Measurements from ENCODE around the gene MOGAT3.

Gene MOGAT3, protein sequence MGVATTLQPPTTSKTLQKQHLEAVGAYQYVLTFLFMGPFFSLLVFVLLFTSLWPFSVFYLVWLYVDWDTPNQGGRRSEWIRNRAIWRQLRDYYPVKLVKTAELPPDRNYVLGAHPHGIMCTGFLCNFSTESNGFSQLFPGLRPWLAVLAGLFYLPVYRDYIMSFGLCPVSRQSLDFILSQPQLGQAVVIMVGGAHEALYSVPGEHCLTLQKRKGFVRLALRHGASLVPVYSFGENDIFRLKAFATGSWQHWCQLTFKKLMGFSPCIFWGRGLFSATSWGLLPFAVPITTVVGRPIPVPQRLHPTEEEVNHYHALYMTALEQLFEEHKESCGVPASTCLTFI

DNA sequence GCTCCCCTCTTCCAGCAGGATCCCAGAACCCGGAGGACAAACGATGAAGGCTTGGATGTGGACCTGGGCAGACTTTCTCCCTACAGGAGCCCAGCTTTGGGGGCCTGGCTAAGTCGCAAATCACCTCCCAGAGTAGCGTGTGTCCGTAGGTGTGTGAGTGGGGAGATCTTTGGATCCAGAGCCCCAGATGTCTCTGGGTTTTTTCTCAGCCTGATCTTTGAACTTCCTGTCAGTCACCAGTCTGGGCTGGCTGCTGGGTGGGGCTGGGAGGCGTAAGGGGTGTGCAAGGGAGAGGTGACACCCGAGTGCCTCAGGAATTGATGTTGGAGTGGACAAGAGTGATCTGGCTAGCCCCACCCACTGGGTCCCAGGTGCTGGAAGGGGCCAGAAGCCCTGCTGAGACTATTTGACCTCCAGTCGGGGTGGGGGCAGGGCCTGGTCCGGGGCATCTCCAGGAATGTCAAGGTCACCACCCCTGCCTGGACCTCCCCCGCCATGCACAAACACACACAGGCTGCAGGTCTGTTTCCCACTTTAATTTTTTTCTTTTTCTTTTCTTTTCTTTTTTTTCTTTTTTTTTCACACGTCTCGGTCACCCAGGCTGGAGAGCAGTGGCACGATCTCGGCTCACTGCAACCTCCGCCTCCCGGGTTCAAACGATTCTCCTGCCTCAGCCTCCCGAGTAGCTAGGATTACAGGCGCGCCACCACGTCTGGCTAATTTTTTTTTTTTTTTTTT, at the start of gene MOGAT3:
MOGAT3 (minus strand) TSS at position 175 of the 738 bp plus-strand sequence. CDS start 182 bp downstream, outside the sequence.
- DNase-seq = no peak
- in situ Hi-C loops (cut with HindIII; ENCODE audit: low pct_ligation_motif_present, low pct_unique_long_range_greater_than_20kb, low sequenced_read_pairs) = no loop called here

DNA sequence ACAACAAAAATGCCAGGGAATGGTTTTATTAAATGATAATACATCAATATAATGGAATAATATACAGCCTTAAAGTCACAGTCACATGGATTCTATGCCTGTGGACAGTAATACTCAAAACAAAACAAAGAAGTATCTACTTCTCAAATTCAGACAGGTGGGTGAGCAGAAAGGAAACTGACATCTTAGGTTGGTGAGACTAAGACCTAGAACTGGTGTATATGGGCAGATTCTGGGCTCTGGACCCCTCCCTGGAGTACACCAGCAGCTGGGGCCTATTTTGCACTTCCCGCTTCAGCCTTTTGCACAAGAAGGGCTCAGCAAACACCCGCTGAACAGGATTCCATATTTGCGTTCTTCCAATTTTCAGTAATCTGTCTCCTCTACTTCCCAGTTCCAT, 49.5 kb upstream of the MOGAT3 start:
- DNase-seq = no peak
- in situ Hi-C loops (cut with HindIII; ENCODE audit: low pct_ligation_motif_present, low pct_unique_long_range_greater_than_20kb, low sequenced_read_pairs) = no loop called here

DNA sequence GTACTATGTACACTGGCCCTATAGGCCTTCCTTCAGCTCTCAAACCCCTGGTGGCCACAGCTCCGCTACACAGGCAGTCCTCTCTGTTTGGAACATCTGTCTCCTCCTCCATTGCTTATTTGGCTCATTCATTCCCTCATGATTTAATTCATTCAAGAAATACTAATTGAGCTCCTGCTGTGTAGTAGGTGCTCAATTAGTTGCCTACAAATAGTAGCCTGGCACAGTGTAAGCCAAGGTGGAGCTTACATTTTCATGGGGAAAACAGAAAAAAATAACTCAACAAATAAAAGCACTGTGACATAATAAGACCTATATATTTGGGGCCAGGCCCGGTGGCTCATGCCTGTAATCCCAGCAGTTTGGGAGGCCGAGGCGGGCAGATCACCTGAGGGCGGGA, 47.4 kb upstream of the MOGAT3 start:
- in situ Hi-C loops (cut with HindIII; ENCODE audit: low pct_ligation_motif_present, low pct_unique_long_range_greater_than_20kb, low sequenced_read_pairs) = no loop called here
- DNase-seq = no peak

DNA sequence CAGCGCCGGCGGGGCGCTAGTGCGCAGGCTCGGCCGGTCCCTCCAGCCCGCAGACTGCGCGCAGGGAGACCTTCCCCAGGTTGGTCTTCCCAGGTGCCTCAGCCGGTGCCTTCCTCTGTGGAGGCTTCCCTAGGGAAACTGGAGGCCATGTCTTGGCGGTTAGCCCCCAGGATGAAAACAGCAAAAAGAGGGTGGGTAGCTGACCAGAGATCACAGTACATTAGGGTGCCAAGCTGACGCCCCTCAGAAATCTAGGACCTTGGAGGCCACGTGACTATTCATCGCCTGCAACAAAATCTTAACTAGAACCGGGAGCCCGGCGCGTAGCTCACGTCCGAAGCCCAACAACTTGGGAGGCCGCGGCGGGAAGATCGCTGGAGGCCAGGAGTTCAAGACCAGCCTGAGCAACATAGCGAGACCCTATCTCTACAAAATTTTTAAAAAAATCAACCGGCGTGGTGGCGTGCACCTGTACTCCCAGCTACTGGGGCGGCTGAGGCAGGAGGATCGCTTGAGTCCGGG, 44.4 kb upstream of the MOGAT3 start:
- no peak for DNase-seq
- in situ Hi-C loops (cut with HindIII; ENCODE audit: low pct_ligation_motif_present, low pct_unique_long_range_greater_than_20kb, low sequenced_read_pairs) = no loop called here

DNA sequence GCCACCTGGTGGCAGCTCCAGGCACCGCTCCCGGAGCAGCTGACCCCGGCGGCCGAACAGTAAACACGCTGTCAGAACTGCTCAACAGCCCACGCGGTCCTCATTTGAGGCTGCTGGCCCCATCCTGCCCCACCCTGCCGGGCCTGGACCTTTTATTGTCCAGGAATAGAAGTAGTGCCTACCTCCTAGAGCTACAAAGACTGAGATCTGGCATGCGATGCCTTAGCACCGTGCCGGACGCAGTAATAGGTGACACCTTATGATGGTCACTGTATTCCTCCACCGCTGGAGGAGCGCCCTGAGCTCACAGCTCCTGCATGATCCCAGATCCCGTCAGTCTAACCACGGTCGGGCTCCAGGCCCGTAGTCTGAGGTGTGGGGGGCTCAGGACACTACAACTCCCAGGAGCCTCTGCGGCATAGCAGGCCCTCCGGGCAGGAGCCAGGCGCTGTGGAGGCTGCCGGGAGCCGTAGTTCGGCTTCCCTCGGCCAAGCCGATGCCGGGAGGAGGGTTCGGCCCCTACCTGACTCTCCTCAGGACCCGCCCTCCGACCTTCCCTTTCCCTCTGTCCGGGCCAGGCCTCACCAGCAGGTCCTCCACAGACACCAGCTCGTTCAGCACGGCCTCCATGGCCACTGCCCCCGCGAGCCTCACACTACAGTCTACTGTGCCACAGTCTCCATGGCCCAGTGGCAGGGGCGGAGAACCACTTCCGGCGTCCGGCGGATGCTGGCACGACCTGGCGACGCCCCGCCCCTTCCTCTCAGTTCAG, 43.7 kb upstream of the MOGAT3 start, which contains the start of gene FIS1:
FIS1 (minus strand) TSS at position 707 of the 772 bp plus-strand sequence; CDS start at position 630, 77 bp downstream.
- in situ Hi-C loops (cut with HindIII; ENCODE audit: low pct_ligation_motif_present, low pct_unique_long_range_greater_than_20kb, low sequenced_read_pairs) = no loop called here
- peak; percentile 96 for DNase-seq

DNA sequence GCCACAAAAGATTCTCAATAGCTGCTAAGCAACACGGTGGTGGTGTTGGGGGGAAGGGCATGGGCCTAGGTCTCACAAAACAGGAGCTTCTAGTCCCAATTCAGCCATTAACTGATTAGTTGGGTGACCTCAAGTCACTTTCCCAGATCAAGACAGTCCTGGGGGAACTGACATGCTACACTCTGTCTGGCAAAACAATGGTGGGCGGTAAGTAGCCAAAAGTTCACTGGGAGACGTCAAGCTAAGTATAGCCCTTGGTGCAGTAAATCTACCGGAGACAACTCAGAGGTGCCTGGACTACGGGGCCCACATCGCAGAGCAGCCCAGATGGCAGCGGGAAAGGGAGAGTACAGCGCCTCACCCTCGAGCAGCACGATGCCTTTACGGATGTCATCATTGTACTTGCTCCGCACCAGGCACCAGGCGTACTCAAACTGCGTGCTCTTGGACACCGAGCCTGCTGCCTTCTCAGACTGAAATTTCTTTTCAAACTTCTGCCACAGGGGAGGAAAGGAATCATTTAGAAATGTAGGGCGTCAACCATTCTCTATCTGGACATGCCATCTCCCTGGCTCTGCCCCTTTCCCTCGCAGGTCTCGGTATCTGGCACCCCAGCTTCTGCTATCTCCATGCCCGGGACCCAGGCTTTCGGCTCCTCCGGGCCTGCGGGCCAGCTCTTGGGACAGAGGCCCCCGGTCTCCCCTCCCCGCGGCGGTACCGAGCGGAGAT, 43.0 kb upstream of the MOGAT3 start:
- in situ Hi-C loops (cut with HindIII; ENCODE audit: low pct_ligation_motif_present, low pct_unique_long_range_greater_than_20kb, low sequenced_read_pairs) = no loop called here
- DNase-seq = no peak

DNA sequence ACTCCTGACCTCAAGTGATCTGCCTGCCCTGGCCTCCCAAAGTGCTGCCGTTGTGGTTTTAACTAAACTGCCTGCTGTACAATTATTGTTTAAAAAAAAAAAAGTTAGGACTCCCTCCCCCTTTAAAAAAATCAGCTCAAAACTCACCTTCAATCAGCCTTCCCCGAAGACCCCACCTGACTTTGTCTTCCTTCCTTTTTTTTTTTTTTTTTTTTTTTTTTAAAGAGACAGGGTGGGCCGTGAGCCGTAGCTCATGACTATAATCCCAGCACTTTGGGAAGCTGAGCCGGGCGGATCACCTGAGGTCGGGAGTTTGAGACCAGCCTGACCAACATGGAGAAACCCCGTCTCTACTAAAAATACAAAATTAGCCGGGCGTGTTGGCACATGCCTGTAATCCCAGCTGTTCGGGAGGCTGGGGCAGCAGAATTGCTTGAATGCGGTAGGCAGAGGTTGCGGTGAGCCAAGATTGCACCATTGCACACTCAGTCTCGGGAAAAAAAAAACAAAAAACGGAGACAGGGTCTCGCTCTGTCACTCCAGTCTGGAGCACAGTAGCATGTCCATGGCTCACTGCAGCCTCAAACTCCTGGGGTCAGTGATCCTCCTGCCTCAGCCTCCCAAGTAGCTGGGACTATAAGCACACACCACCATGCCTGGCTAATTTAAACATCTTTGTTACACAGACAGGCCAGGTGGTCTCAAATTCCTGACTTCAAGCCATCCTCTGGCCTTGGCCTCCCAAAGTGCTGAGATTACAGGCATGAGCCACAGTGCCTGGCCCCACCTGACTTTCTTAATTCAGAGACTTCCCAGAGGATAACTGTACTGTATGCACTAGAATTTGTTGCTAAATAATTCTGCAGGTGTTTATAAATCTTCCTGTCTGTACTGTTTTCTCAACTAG, 40.9 kb upstream of the MOGAT3 start:
- in situ Hi-C loops (cut with HindIII; ENCODE audit: low pct_ligation_motif_present, low pct_unique_long_range_greater_than_20kb, low sequenced_read_pairs) = no loop called here
- DNase-seq = no peak

DNA sequence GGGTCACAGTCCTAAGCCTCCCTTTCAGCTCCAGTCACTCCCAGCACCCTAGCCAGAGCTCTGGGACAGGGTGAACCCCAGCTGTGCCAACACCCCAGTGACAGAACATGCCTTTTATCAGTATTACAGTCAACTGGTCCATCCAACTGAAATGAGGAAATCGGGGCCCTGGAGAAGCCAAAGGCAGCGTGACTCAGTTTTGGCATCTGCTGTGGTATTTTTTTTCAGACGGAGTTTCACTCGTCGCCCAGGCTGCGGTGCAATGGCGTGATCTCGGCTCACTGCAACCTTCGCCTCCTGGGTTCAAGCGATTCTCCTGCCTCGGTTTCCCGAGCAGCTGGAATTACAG, 40.2 kb upstream of the MOGAT3 start:
- in situ Hi-C loops (cut with HindIII; ENCODE audit: low pct_ligation_motif_present, low pct_unique_long_range_greater_than_20kb, low sequenced_read_pairs) = no loop called here
- DNase-seq = no peak

DNA sequence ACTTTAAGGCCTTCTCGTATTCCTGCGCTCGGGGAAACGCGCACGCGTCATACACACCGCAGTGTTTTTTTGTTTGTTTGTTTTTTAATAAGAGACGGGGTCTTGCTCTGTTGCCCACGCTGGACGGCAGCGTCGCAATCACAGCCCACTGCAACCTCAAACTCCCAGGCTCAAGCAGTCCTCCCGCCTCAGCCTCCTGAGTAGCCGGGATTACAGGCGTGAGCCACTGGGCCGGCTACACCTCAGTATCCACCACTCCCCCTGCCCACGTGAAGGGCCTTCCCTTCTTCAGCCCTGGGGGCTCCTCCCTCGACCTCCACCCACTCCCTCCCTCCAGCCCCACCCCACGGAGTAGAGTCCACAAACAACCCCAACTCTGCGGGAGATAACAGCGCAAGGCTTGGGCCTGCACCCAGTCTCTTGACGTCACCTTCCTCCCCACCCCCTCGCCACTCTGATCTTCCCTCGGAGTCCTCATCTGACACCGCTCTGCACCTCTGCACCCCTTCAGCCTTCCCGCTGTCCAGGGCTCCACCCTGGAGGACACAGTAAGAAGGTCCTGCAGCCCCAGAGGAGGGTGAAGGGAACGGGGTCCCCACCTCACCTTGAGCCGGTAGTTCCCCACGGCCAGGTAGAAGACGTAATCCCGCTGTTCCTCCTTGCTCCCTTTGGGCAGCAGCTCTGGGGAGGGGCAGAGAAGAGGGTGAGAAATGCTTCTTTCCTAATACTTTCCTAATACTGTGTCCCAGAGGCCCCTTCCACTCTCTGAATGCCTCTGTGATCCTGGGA, 39.6 kb upstream of the MOGAT3 start:
- no peak for DNase-seq
- in situ Hi-C loops (cut with HindIII; ENCODE audit: low pct_ligation_motif_present, low pct_unique_long_range_greater_than_20kb, low sequenced_read_pairs) = no loop called here

DNA sequence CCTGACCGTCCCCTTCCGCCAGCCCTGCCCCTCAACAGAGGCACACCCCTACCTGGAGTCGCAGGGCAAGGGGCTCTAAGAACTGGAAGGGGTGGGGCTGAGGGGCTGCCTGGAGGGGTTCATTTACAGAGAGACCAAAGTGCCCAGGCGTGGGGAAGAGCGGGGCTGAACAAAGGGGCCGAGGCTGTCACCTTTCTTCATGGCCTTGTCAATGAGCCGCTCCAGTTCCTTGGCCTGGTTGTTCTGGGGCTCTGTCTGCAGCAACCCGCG, 39.0 kb upstream of the MOGAT3 start:
- no peak for DNase-seq
- in situ Hi-C loops (cut with HindIII; ENCODE audit: low pct_ligation_motif_present, low pct_unique_long_range_greater_than_20kb, low sequenced_read_pairs) = no loop called here

DNA sequence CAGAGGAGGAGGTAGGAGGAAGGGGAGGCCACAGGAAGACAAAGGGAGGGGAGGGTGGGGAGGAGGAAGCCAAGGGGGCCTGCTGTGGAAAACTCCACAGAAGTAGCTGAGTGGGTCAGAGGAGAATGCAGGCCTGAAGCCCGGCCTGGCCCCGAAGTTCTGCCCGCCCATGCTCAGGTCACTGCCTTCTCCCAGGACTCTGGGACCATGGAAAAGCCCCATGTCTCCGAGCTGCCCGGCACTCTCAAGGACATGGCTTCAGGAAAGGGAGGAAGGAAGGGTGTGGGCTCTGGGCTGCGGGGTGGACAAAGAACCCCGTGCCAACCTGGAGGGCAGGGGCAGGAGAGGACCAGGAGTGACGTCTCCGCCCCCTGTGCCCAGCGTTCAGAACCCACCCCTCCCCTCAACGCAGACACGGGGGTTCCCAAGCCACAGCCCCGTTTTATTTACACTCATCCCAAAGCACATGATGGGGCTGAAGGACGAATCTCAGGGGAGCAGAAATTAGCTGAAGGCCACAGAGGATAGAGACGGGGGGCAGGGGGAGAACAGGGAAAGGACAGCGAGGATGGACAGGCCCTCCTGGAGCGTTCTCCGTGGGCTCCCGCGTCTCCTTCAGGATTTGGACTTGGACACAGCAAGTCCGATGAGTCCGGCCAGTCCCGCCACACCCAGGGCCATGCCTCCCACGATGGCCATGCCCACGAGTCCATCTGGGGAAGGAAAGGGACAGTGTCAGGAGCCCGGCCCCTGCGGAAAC, 38.5 kb upstream of the MOGAT3 start:
- DNase-seq = no peak
- in situ Hi-C loops (cut with HindIII; ENCODE audit: low pct_ligation_motif_present, low pct_unique_long_range_greater_than_20kb, low sequenced_read_pairs) = no loop called here

DNA sequence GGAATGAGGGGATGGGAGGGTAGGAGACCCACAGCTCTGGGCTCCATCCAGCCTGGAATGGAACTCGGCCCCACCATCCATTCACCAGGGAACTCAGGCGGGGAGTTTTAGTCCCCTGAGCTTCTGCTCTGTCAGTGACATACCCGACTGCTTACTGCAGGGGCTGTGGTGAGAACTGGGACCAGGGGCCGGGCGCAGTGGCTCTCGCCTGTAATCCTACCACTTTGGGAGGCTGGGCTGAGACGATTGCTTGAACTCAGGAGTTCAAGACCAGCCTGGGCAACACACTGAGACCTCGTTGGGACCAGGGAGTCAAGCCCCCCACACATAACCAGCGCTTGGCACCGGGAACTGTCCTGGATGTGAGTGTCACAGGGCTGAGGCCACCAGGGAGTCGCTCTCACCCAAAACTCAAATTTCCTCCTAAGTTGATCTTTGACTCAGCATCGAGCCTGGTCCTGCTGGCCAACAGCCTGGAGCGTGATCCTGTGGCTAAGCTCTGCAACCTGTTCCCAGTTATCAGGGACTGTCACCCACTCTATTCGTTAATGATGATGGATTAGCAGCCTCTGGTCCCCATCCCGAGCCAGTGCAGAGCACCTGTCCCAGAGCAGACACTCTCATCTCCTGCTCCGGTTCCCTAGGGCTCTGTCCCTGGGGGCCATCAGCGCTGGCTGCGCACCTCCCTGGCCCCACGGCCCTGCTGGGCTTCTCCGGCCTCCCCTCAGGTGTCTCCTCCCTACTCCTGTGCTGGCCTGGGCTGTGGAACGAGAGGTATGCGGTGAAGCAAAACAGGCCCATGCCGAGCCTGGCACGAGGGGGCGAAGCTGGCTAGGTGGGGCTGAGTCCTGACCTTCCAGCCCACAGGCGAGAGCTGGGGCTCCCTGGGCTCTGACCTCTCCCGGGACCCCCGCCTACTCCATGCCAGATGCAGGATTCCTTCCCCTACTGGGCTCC, 37.7 kb upstream of the MOGAT3 start:
- in situ Hi-C loops (cut with HindIII; ENCODE audit: low pct_ligation_motif_present, low pct_unique_long_range_greater_than_20kb, low sequenced_read_pairs) = no loop called here
- no peak for DNase-seq

DNA sequence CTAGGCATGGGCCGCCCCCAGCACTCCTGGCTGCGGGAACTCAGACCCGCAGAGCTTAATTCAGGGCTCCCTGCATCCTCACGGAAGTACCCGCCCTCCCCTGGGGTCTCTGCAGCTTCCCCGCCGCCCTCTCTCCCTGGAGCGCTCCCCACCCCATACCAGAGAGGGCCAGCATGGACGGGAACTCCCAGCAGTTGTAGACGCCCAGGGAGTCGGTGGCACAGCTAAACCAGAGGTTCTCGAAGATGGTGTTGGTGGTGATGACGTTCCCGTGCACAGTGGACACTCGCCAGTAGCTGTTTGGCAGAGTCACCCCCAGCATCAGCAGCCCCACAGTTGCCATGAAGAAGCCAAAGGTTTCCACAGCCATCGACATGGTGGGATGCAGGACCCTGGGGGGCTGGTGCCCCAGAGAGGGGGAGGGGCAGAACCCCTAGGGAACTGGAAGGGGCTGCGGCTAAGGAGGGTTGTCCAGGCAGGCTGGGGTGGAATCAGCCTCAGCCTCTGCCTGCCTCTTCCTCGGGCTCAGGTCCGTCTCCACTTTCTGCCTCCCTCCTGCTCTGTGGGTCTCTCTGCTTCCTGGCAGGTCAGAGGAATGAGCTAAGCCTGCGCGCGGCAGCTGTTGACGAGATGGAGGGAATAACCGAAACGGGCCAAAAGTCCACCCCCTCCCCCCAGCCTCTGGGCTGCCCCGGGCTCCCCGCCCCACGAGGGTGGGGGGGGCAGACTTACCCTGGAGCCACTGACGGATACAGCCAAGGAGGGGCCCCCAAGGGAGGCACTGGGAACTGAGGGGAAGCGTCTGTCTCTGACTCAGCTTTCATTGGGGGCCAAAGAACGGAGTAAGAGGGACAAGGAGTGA, 36.6 kb upstream of the MOGAT3 start, which contains the start of gene CLDN15:
CLDN15 (minus strand) TSS at position 597 of the 862 bp plus-strand sequence; CDS start at position 376, 221 bp downstream.
- DNase-seq = no peak
- in situ Hi-C loops (cut with HindIII; ENCODE audit: low pct_ligation_motif_present, low pct_unique_long_range_greater_than_20kb, low sequenced_read_pairs) = no loop called here

DNA sequence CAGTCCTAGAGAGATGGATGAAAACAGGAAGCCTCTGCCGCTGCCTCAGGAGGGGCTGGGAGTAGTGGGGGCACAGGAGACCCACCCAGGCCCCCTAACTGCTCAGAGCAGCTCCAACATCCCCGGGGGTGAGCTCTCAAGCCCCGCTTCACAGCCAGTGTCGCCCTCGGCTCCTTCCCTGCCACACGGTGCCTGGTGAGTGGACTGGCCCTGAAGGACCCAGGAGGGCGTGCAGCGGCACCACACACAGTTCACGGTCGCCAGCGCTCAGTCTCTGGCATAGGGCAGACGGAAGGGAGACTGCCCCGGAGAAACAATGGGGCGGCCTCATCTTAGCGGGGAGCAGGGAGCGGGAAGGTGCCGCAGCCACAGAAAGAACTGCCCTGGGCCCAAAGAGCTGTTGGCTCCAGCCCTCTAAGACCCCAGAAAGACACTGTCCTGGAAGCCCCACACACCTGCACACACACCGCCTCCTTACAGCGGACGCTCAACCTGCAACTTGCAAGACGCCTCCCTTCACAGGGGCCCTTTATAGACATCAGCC, 35.5 kb upstream of the MOGAT3 start:
- no peak for DNase-seq
- in situ Hi-C loops (cut with HindIII; ENCODE audit: low pct_ligation_motif_present, low pct_unique_long_range_greater_than_20kb, low sequenced_read_pairs) = no loop called here
